H1 (cell line): ENCODE data around the gene OVCH2. TPM values are rescaled to one million over a fixed set of nuclear protein-coding genes. Genes with fewer than 3 reads are reported as not detected.

Source experiments
- CBX5 ChIP-seq: fragments of 300-800, 300-1000 bp; sonication (generic); IDR thresholded peaks from 2 replicates; pipeline ENCODE4 v1.7.1; 2016; ENCODE audit warnings: antibody characterized with exemption, low read length, low read depth
- CREB1 ChIP-seq: IDR thresholded peaks from 2 replicates; pipeline ENCODE4 v1.6.1; 2012; ENCODE audit warnings: inconsistent platforms
- SRF ChIP-seq: IDR thresholded peaks from 2 replicates; pipeline ENCODE4 v1.6.1; 2011; ENCODE audit warnings: mild to moderate bottlenecking, low read depth, low read length, moderate library complexity
- polyA plus RNA-seq, 7 experiments: library from polyadenylated mRNA; depleted of rRNA in 3 of 7; stranded (reverse) in 5 of 7; unstranded in 2 of 7; fragments of >200 nt in 5 of 7; fragments of 200-250 nt in 2 of 7; gene quantifications; 1 replicate in 5 of 7; 2 replicates in 1 of 7; 4 replicates in 1 of 7; pipeline versions ENCODE4 v1.2.1 to v1.2.3, GENCODE V29; 2011 to 2013; ENCODE audit warnings: missing spikeins in 2 of 7, mixed read lengths in 2 of 7
- total RNA-seq: library from RNA; stranded (reverse); fragmentation: NEBNext Ultra II Directional; extraction: Animal tissue kit (Norgen Biotek cat#: 25700); gene quantifications from 2 replicates; pipeline ENCODE4 v1.2.1, GENCODE V29; 2021
- TF ChIP-seq, protein P1 (sequence below): IDR thresholded peaks from 2 replicates; pipeline ENCODE4 v1.6.1; 2012; ENCODE audit warnings: low read length, inconsistent platforms

Gene OVCH2
- total and polyA plus RNA-seq, 2 of the 8 experiments (the other 6 are each of a cell fraction or from before 2014, with no cell fraction given) = 0.03 to 1.1 TPM

- TF ChIP-seq SRF (no peak), CREB1 (no peak), CBX5 (no peak)
- TF ChIP-seq, protein P1, sequence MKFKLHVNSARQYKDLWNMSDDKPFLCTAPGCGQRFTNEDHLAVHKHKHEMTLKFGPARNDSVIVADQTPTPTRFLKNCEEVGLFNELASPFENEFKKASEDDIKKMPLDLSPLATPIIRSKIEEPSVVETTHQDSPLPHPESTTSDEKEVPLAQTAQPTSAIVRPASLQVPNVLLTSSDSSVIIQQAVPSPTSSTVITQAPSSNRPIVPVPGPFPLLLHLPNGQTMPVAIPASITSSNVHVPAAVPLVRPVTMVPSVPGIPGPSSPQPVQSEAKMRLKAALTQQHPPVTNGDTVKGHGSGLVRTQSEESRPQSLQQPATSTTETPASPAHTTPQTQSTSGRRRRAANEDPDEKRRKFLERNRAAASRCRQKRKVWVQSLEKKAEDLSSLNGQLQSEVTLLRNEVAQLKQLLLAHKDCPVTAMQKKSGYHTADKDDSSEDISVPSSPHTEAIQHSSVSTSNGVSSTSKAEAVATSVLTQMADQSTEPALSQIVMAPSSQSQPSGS = no peak
These were observed 63.0 kb downstream of the OVCH2 start (continued) for GRCh38 chr11:7643314-7643713.
